HG03565 (cell line): ENCODE results near the gene RANGAP1.
A peak's percentile ranks its signal among the peaks of the same experiment; 100 is the strongest.
"Not testable (repeated sequence)": the region's sequence is repeated elsewhere in the genome, so short reads cannot be mapped to it uniquely, and the experiment has no call there.

ENCODE experiments used
- ATAC-seq: cut with Tn5 transposase; IDR thresholded peaks from one replicate; pipeline ENCODE4 v1.9.1; 2021; ENCODE audit warnings: mild to moderate bottlenecking, moderate library complexity; ENCODE audit not compliant: unreplicated experiment

RANGAP1 gene

DNA sequence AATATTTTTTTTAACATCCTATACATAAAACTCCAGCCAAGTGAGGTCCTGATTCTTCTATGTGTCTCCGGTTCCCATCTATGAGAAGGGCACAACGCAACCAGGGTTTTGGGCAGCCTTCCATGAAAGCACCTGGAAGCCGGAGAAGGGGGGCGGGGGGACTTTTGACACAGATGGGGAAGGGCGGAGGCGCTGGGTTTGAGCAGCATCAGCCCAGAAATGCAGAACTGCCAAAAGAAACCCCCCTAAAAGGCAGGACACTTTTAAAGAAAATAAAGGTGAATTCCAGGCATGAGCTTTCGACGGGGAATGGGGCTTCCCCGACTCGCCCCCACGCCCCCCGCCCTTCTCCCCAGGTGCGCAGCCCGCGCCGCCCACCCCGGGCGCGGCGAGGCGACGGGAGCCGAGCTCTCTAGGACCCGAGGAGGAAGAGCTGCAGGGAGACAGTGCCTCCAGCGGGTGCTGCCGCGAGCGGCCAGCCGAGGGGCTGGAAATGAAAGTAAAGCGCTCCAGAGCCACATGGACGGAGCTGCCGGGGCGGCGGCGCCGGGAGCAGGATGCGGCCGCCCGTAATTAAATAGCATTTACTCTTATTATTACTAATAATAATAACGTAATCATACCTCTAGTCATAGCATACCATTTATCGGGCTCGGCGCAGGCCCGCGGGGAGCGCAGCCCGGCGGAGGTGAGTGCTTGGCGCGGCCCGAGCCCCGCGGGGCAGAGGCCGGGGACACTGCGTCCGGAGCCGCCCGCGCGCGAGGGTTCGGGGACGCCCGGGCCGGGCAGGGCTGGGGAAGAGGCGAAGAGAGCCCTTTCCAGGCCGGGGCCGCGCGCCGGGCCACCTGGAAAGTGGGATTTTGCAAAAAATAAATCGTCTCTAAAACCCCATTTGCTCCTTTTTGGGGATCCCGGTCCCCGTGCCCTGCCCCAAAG lies 15.4 kb upstream of the RANGAP1 start, which contains the start of gene ZC3H7B:
ZC3H7B (plus strand) TSS at position 441 of the 936 bp plus-strand sequence. CDS start 19,136 bp downstream, outside the sequence.
- ATAC-seq, result peak; percentile 77

DNA sequence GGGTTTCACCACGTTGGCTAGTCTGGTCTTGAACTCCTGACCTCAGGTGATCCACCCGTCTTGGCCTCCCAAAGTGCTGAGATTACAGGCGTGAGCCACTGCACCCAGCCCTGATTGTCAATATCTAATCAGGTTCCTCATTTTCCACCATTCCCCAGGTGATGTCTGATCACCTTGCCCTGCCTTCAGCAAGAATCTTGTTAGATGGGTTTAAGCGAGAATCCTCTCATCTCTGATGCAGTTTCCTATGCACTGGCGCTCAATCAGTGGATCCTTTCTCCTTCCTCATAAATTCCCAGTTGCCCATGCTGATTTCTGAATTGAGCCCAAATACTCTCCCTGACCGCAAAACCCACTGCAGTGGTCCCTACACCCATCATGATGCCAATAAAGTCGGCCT lies 14.7 kb upstream of the RANGAP1 start:
- no peak for ATAC-seq

DNA sequence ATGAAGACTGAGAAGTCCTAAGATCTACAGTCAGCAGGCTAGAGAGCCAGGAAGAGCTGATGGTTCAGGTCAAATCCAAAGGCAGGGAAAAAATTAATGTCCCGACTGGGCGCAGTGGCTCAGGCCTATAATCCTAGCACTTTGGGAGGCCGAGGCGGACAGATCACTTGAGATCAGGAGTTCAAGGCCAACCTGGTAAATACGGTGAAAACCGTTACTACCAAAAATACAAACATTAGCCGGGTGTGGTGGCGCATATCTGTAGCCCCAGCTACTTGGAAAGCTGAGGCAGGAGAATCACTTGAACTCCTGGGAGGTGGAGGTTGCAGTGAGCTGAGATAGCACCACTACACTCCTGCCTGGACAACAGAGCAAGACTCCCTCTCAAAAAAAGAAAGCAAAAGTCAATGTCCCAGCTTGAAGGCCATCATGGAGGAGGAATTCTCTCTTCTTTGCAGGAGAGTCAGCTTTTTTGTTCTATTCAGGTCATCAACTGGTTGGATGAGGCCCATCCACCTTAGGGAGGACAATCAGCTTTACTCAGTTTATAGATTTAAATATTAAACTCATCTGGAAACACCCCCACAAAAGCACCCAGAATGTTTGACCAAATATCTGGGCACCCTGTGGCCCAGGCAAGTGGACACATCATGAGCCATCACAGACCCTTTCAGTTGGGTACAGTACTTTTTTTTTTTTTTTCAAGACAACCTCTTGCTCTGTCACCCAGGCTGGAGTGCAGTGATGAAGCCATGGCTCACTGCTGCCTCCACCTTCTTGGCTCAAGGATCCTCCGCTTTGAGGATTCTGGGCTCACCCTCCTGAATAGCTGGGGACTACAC lies 11.1 kb upstream of the RANGAP1 start:
- ATAC-seq, result no peak

DNA sequence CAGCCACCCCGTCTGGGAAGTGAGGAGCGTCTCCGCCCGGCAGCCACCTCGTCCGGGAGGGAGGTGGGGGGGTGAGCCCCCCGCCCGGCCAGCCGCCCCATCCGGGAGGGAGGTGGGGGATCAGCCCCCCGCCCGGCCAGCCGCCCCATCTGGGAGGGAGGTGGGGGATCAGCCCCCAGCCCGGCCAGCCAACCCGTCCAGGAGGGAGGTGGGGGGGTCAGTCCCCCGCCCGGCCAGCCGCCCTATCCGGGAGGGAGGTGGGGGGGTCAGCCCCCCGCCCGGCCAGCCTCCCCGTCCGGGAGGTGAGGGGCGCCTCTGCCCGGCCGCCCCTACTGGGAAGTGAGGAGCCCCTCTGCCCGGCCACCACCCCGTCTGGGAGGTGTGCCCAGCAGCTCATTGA lies 8.8 kb upstream of the RANGAP1 start:
- ATAC-seq, result not testable (repeated sequence)

DNA sequence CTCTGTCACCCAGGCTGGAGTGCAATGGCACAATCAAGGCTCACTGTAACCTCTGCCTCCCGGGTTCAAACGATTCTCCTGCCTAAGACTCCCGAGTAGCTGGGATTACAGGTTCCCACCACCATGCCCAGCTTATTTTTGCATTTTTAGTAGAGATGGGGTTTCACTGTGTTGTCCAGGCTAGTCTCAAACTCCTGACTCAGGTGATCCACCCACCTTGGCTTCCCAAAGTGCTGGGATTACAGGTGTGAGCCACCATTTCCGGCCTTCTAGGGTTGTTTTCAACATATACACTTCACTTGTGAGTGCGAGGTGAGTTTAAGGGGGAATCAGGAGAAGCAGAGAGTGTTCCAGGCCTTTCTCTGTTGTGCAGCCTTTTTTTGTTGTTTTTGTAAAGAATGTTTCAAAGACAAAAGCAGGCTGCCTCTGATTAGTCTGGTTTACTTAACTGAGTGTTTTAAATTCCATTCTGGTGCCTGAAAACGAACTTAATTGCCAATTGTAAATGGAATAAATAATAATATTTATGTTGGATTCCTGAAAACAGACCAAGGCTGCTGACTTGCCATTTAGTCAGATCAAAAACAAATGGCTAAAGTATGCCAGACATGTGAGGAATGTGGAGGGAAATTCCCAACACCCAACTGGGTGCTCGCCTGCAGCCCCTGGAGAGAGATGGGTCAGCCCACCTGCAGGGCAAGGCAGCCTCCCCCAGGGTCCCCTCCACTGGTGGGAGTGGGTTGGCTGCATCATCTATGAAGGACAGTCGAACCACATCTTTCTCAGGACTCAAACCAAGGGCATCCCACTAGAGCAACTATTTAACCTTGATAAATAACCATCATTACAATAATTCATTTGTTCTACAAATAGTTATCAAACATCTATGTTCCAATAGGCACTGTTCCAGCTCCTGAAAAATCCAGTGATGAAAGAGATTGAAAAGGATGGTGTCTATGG lies 4.6 kb upstream of the RANGAP1 start:
- ATAC-seq, result no peak

DNA sequence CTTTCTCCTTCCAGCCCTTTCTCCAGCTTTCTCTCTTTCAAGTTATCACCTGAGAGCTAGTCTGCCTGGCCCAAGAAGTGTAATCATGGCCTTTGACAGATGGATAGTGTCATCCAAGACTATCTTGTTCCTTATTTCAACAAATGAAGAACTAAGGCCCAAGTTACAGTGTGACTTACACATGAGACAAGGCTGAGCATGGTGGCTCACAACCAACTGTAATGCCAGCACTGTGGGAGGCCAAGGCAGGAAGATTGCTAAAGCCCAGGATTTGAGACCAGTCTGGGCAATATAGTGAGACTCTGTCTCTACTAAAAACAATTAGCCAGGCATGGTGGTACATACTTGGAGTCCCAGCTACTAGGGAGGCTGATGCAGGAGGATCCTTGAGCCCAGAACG lies 3.7 kb upstream of the RANGAP1 start:
- no peak for ATAC-seq

DNA sequence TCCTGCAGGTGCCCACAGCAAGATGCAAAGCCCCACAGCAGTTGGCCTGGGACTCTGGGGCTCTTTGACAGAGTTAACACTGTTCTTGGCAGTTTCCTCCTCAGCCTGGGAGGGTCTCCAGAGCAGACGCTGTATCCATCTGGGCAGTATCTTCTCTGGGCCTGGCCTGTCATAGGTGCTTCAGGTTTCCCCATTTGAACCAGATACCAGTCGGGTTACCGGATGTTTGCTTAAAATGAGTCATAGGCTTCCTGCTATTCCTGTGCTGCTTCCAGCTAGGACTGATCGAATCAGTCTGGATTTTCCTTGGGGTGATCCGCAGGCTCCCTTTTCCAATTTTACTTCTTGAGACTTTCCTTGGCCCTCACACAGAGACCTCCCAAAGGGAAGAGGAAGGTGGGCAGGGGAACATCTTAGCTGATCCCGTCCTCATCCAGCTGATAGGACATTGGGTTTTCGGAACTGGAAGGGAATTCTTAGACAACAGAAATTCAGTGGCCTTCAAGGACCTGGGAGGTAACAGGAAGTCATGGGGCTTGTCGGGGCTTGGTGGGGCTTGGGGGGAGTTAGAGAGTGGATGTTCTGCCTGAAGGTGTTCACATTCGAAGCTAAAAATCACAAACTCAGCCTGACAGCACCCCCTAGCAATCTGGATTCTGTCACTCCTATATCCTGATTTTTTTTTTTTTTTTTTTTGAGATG lies 2.4 kb upstream of the RANGAP1 start:
- ATAC-seq, result no peak

DNA sequence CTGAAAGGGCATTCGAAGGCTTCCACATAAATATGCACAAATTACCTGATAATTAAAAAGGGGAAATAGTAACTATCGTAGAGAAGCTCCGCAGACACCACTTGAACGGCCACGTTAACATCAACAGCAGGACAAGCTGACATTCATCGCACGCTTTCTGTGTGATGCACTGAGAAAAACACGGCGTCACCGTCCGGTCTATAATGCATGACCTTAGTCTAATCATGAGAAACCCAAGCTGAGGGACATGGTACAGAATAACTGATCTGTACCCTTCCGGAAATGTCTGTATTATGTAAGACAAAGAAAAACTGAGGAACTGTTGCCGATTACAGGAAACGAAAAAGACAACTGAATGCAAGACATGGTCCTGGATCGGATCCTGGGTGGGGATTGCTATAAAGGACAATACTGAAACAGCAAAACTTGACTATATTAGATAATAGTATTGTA lies 678 bp upstream of the RANGAP1 start:
- ATAC-seq, result no peak

DNA sequence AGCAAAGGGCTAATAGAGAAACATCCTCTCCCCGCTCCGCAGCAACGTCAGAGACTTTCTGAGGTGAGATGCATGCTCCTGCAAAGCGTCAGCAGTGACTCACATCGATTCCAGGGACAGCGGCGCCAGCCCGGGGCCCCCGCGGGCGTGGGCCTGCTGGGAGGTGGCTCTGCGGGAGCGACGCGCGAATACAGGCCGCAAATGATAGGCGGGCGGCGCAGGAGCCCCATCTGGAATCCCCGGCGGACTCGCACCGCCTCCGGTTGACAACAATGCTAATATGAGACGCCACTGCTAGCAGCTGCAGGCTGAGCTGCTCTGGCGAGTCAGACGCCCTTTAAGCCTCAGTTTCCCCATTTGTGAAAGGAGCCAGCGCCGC lies 557 bp downstream of the RANGAP1 start:
- peak; percentile 14 for ATAC-seq

DNA sequence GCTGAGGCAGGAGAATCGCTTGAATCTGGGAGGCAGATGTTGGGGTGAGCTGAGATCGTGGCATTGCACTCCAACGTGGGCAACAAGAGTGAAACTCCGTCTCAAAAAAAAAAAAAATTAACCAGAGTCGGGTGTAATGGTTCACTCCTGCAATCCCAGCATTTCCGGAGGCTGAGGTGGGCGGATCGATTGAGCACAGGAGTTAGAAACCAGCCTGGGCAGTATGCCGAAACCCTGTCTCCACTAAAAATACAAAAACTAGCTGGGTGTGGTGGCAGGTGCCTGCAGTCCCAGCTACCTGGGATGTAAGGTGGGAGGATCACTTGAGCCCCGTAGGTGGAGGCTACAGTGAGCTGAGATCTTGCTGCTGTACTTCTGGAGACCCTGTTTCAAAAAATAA lies 1.5 kb downstream of the RANGAP1 start:
- no peak for ATAC-seq

DNA sequence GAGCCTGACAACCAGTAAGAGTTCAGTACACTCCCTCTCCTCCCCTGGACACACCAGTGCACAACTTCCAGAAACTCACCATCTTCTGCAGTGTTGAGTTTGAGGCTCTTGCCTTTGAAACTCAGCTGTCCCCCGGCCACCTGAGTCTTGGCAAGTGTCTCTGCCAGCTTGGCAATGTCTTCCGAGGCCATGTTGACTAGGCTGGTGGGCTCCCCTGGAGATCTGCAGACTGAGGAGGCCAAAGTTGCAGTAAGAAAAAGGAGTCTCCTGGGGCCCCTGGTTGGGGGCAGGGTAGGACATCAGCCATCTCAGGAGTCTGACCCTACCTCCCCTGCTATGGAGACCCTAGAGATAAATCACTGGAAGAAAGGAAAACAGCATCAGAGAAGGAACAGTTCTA lies 5.1 kb downstream of the RANGAP1 start:
- no peak for ATAC-seq

DNA sequence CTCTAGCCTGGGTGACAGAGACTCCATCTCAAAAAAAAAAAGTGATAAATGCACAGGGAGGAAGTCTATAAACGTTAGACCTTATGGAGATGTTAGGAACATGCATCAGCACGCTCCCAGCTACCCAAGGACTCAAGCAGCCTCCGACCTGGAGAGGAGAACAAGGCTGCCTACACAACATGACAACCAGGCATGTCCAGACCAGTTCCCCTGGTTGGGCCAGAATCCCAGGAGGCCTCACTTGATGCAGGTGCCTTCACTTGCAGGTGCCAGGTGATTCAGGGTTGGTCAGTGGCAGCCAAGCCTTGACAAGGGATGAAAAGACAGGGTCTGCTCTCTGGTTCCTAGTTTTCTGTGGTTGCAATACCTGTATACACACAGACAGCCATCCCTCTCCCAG lies 5.9 kb downstream of the RANGAP1 start:
- no peak for ATAC-seq

DNA sequence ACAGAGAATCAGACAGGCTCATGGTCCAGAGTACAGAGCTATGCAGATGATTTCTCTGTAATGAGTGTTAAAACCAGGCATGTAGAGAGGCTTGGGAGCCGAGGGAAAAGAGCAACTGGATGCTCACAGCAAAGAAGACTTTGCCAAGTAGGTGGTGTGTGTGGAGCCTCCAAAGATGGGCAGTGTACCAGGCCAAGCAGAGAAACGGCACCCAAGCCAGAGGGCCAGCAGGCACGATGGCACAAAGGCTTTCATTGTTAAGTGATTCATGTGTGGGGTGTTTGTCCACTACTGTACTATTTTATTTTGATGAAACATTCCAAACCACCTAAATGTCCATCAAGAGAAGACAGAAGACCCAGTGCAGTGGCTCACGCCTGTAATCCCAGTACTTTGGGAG lies 11.1 kb downstream of the RANGAP1 start:
- no peak for ATAC-seq

DNA sequence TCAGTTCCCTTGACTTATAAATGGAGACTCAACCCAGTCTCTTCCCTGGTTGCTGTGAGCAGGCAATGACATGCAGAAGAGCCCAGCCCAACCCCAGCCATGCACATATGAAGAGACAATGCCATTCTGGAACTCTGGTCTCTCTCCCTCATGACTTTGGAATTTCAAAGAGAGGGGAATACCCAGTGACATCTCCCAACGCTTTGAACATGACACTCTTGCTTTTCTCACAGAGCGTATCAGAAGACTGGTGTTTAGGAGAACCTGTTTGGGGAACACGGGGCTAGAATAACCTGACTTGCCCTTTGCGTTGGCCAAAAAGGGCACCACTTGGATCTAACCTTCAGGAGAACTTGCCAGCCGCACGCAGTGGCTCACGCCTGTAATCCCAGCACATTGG lies 12.9 kb downstream of the RANGAP1 start:
- ATAC-seq, result no peak

DNA sequence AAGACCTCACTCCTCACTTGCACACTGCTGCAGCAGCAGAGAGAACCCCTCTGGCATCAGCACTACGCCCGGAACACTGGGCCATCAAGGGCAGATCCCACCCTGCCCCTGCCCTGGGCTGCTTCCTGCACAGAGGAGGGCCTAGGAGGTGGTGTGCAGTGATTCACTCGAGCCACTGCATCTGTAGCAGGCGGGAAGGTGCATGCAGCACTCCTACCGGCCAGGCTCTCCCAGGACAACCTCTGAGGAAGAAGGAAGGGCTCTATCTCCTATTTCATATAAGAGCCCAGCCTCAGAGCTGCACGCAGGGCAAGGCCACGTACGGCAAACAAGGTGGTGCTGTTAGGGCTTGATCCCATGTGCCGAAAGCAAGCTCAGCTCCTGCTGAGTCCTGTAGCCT lies 14.2 kb downstream of the RANGAP1 start:
- ATAC-seq, result no peak

DNA sequence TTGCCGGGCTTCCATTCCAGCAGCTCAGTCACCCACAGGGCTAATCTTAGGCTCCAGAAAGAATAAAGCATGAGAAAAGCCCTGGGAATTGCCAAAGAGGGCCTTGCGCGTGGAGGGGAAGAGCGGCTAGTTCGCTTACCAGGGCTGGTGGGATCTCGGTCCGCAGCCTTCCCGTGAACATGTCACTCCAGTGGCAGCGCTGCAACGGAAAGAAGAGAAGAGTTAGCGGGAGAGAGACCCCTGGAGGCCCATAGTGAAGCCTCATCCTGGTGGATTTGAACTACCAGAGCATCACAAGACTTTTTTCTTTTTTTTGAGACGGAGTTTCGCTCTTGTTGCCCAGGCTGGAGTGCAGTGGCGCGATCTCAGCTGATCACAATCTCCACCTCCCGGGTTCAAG lies 18.0 kb downstream of the RANGAP1 start:
- ATAC-seq, result no peak

DNA sequence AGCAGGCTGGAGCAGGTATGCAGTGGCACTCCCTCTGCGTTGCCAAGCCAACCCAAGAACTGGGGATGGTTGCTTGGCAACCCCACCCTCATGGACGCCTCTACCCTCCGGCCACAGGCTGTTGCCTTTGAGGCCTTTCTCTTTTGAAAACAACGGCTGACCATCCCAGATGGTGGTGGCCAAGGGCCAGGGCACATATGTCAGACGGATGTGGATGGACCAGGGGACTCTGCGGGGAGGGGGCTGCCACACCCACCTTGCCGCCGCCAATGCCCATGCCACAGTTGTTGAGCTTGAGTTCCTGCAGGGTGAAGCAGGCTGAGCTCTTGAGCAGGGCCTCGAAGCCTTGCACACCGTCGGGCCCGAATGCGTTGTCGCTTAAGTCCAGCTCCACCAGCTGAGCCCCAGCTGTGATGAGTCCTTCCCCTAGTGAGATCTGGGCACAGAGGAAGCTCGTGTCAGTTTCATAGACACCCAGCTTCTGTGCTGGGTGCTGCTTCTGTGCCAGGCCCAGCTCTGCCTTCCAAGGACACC lies 21.5 kb downstream of the RANGAP1 start:
- ATAC-seq, result no peak

DNA sequence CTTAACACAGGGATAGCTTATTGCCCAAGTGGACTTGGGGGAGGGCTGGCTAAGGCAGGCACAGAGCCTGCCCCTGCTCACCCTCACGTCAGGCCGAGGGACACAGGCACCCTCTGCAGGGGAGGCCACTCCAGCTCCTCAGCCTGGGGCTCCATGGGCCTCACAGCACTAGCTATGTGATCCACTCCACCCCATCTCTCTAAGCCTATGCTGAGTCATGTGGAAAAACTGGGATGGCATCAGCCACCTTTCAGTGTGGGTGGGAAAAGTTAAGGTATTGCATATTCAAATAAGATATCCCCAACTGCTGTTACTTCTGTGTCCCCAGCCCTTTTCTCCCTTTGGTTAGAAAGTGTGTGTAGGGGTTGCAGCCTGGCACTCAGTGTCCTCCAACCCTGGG lies 22.3 kb downstream of the RANGAP1 start:
- ATAC-seq, result no peak

DNA sequence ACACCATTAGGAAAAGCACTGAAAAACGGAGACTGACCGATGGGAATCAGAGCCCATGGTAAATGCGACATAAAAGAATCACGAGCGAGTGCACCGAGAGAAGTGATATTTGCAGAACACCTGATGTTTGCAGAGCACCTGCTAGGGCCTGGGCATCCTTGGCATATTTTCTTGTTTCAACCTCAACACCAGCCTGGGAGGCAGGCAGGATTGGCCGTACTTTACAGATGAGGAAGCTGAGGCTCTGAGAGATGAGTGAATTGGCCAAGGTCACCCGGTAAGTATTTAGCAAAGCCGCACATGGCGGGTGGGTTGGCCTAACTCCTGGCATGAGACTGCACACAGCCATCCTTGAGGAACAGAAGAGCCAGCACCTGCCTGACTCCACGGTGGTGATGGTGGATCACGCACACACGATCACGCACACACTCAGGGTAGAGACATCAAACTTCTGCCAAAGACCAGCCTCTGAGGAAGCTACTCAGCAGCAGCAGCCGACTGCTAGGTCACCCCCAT lies 23.7 kb downstream of the RANGAP1 start:
- no peak for ATAC-seq
